GM12801 (cell line): ENCODE results near the gene CALR3.

Source experiments
- TF ChIP-seq, protein P1 (sequence below): IDR thresholded peaks from one replicate; pipeline ENCODE4 v1.5.1; 2011; ENCODE audit warnings: control low read depth; ENCODE audit not compliant: insufficient read length; ENCODE audit errors: extremely low read depth

Gene CALR3

DNA sequence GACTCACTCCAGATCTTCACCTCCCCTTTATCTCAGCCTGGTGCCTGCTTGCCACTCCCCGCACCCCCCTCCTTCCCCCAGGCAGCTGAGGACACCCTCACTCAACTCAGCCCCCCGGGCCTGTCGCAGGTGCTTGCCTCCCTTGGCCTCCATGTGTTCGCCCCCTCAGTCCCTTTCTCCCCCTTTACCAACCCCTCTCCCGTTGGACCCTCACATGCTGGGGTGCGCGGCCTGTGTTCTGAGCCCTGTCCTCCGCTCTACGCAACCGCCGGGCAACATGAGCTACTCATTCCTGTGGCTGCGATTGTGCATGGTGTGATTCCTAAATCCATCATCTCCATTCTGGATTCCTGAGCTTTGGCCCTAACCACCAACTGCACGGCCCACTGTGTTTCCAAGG lies 41.1 kb upstream of the CALR3 start:
- TF ChIP-seq, protein P1, sequence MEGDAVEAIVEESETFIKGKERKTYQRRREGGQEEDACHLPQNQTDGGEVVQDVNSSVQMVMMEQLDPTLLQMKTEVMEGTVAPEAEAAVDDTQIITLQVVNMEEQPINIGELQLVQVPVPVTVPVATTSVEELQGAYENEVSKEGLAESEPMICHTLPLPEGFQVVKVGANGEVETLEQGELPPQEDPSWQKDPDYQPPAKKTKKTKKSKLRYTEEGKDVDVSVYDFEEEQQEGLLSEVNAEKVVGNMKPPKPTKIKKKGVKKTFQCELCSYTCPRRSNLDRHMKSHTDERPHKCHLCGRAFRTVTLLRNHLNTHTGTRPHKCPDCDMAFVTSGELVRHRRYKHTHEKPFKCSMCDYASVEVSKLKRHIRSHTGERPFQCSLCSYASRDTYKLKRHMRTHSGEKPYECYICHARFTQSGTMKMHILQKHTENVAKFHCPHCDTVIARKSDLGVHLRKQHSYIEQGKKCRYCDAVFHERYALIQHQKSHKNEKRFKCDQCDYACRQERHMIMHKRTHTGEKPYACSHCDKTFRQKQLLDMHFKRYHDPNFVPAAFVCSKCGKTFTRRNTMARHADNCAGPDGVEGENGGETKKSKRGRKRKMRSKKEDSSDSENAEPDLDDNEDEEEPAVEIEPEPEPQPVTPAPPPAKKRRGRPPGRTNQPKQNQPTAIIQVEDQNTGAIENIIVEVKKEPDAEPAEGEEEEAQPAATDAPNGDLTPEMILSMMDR, result no peak

DNA sequence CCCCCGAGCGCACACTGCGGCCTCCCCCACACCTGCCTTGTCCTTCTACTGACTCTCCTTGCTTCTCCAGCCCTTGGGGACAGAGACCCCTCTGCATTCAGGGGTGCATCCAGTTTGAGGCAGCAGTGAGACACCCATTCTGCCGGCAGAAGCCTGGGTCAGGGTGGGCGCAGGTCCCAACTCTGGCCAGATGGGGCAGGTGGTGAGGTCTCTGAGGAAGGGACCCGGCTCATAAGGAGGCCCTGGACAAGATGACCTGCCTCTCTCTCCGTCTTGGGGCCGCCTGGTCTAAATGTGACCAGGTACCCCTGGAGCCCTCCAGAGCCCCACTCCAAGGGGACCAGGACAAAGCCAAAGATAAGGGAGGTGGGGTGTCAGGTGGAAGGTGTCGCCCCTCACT lies 40.2 kb upstream of the CALR3 start:
- TF ChIP-seq, protein P1, result no peak

DNA sequence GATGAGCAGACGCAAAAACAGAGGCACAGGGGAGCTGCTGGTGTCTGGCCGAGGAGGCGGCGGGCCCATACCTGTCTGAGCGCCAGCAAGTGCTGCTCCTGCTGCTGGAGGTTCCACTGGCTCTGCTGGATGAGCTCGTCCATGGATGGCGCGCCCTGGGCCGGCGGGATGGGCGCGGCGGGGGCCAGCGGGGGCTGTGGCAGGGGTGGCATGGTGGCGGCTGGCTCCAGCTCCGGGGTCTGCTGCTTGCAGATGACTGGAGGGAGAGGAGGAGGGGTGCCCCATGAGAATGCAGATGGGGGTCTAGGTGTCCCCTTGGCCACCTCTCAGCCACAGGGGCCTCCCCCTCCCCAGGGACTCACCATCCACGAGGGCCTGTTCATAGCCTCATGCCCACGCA lies 39.4 kb upstream of the CALR3 start:
- TF ChIP-seq, protein P1, result no peak

DNA sequence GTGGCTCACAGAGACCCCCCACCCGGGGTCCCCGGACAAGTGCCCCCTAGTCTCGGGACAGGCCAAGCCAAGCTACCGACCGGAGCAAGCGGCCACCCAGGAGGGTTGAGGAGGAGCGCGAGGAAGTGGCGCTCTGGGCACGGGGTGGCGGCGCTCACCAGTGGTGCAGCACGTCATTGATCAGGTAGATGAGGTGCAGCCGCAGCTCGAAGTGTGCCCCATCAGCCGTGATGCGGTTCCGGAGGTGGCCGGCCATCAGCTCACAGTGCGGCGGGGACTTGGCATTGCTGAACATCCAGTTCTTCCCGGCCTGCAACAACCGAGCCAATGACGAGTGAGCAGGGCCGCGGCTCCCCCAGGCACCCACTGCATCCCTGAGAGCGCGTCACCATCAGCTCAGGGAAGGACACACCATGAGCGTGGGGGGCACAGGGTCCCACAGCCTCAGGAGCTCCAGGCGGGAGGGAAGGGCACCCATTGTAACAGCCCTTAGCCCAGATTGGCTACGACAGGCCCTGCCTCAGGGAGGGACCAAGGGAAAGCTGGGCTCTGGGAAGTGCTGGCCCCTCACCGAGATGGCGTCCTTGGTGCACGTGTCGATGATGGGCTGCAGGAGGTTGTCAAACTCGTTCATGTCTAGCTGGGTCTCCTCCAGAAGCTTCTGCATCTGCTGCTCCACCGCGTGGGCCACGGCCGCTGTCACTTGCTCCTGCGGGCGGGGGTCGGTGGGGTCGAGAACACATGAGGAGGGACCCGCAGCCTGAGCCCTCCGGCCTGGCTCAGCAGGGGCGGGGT lies 36.7 kb upstream of the CALR3 start:
- TF ChIP-seq, protein P1, result no peak

DNA sequence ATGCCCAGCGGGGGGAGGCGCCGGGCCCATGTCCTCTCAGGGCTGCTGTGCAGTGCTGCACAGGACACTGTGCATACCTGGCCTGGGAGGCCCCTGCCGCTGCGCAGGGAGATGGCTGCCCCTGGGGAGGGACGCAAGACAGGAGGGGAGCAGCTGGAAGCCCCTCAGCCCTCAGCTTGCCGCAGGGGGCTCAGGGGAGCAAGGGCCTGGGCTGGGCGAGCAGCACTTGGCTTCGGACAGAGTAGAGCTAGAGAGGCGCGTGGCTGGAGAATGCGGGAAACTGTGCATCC lies 35.4 kb upstream of the CALR3 start:
- TF ChIP-seq, protein P1, result no peak

DNA sequence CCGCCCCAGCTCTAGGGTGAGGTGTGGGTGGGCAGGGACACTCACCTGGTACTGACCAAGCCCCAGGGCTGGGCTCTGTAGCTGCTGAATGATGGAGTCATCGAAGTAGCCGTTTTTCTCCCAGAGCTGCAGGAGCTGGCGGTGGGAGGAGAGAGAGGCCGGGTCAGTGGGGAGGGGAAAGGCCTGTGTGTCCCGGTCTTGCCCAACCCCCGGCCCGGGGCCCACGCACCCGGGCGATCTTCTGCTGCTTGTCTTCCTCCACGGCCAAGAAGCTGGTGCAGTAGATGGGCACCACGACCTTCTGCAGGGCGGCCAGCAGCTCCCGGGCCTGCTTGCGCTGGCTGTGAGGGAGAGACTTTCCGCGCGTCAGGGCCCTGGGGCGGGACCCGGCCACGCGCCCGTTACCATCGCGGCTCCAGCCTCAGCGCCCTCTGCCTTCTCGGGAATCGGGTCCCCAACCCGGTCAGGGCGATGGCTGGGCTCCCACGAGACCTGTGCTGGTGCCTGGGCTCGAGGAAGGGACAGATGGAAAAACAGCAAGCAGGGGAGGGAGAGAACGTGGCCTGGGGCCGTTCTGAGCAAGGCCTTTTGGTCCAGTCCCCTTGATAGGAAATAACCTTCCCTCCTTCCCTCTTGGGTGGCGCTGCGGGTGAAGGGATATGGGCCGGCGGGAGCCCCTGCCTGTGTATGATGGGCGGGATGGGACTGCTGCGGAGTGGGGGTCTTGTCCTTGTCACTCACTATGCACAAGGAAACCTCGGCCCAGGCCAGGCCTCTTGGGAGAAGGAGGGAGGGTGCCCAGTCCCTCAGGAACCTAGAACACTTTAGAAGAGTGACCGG lies 34.8 kb upstream of the CALR3 start:
- TF ChIP-seq, protein P1, result no peak

DNA sequence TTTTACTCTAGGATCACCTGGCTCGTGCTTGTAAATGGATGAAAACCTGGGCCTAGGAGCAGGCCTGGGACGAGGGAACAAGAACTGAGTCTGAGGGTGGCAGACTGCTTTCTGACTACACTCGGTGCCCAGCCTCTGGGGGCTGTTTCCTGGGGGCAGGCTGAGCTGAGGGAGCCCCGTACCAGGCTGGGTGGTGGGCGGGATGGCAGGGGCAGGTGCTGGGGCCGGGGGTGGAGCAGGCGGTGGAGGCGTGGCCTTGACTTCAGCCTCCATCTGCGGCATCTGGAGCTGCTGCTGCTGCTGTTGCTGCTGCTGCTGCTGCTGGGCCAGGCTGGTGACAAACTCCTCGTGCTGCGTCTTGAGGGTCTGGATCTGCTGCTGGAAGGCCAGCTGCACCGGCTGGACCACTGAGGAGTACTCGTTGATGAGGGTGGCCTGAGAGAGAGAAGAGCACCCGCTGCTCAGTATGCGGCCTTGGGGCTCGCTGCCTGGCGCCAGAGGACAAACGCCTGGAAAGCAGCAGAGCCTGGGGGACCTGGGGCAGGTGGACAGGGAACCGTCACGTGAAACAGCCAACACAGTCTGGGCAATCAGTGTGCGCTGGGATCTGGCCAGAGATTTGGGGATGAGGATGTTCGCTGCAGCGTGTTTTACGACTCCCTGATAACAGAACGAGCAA lies 33.6 kb upstream of the CALR3 start:
- TF ChIP-seq, protein P1, result no peak
